K562 (cell line): ENCODE results near the gene MTERF2. TPM values are rescaled to one million over a fixed set of nuclear protein-coding genes. Genes with fewer than 3 reads are reported as not detected.

ENCODE experiments used
- ATAC-seq: fragments of 200-7000 bp; cut with Tn5 transposase; 3 replicates; pipeline ENCODE4 v1.9.1; 2020; ENCODE audit warnings: moderate library complexity
- BruUV-seq: library from RNA; stranded (reverse); fragments of 400-500 nt; replicated peaks from 2 replicates; lab custom pipeline; 2021; lab: Mats Ljungman, UMichigan
- CTCF ChIA-PET: fragments of 300-600 bp; formaldehyde crosslinking; extraction: SDS; loops from one replicate; lab custom pipeline; 2021; ENCODE audit warnings: low intra/inter-chr PET ratio; lab: Yijun Ruan, JAX
- POLR2A ChIA-PET: fragments of 300-600, 350-650 bp; sonication (Branson Sonifier 250); formaldehyde crosslinking; extraction: SDS; loops from one replicate; lab custom pipeline; 2021; ENCODE audit warnings: antibody characterized with exemption, inconsistent platforms; lab: Yijun Ruan, JAX
- DNase-seq, 4 experiments: peaks; one replicate each; pipeline versions ENCODE4 v3.0.0 to v3.0.0-alpha.2; 2011 to 2018; ENCODE audit warnings: low spot score in 3 of 4, mixed read lengths in 3 of 4; ENCODE audit errors: extremely low read depth in 1 of 4
- FAIRE-seq: peaks from 2 replicates; lab custom pipeline; 2011; peaks lifted over from hg19 to GRCh38; lab: Jason Lieb, UNC
- H2AFZ ChIP-seq: 2 replicates; pipeline ENCODE4 v1.6.0; 2011; ENCODE audit warnings: low read depth, low read length, control low read depth, inconsistent platforms
- H3K27ac ChIP-seq: fragments of 200-600 bp; 3 replicates; pipeline ENCODE4 v1.8.0; 2011; ENCODE audit warnings: low read depth, mild to moderate bottlenecking, control low read depth, inconsistent platforms, low read length, moderate library complexity, mixed read lengths; ENCODE audit errors: extremely low read depth
- H3K27me3 ChIP-seq, 2 experiments: fragments of 300-600 bp in 1 of 2; 2 replicates in 1 of 2; 3 replicates in 1 of 2; pipeline versions ENCODE4 v1.6.0 to v1.8.0; 2011; ENCODE audit warnings: inconsistent platforms in 2 of 2, low read length in 2 of 2, mild to moderate bottlenecking in 1 of 2, mixed read lengths in 1 of 2, moderate library complexity in 1 of 2; ENCODE audit not compliant: control insufficient read depth in 2 of 2, insufficient read depth in 2 of 2
- H3K36me3 ChIP-seq: fragments of 300-600 bp; 3 replicates; pipeline ENCODE4 v1.8.0; 2011; ENCODE audit warnings: mild to moderate bottlenecking, low read length, inconsistent platforms; ENCODE audit not compliant: control insufficient read depth, insufficient read depth
- H3K4me1 ChIP-seq, 2 experiments: fragments of 200-600 bp in 1 of 2; replicated peaks in 1 of 2; 2 replicates in 1 of 2; 3 replicates in 1 of 2; pipeline versions ENCODE4 v1.5.1 to v1.8.0; 2011; ENCODE audit warnings: inconsistent platforms in 2 of 2, low read length in 2 of 2, mild to moderate bottlenecking in 1 of 2, mixed read lengths in 1 of 2, moderate library complexity in 1 of 2; ENCODE audit not compliant: control insufficient read depth in 2 of 2, insufficient read depth in 2 of 2
- H3K4me2 ChIP-seq: 2 replicates; pipeline ENCODE4 v1.6.1; 2011; ENCODE audit warnings: low read length, control low read depth, inconsistent platforms, mixed read lengths; ENCODE audit not compliant: insufficient read depth
- H3K4me3 ChIP-seq: fragments of 200-600 bp; sonication (generic), shearing (Covaris generic); 2 replicates; pipeline ENCODE4 v1.5.1; 2016; ENCODE audit warnings: control low read depth, inconsistent platforms
- H3K79me2 ChIP-seq: fragments of 200-600 bp; 3 replicates; pipeline ENCODE4 v1.8.0; 2011; ENCODE audit warnings: low read length, inconsistent platforms; ENCODE audit not compliant: control insufficient read depth, insufficient read depth
- H3K9ac ChIP-seq, 2 experiments: 2 replicates each; pipeline versions ENCODE4 v1.6.0 to v1.6.1; 2011; ENCODE audit warnings: low read depth in 2 of 2, low read length in 2 of 2, control low read depth in 1 of 2, inconsistent platforms in 1 of 2, mild to moderate bottlenecking in 1 of 2, mixed read lengths in 1 of 2; ENCODE audit not compliant: insufficient read depth in 1 of 2
- H3K9me1 ChIP-seq: one replicate; pipeline ENCODE4 v1.6.0; 2011; ENCODE audit warnings: inconsistent platforms, mild to moderate bottlenecking, low read length, moderate library complexity; ENCODE audit not compliant: control insufficient read depth, insufficient read depth
- H3K9me3 ChIP-seq: replicated peaks from 2 replicates; pipeline ENCODE4 v1.5.1; 2011; ENCODE audit warnings: low read depth, low read length, inconsistent platforms; ENCODE audit not compliant: control insufficient read depth, insufficient read depth
- H4K20me1 ChIP-seq: replicated peaks from 2 replicates; pipeline ENCODE4 v1.6.1; 2011; ENCODE audit warnings: low read length, inconsistent platforms, mixed read lengths; ENCODE audit not compliant: control insufficient read depth, insufficient read depth
- ELF4 ChIP-seq: fragments of 450-650 bp; formaldehyde crosslinking; IDR thresholded peaks from 2 replicates; pipeline ENCODE4 v1.4.0; 2022; ENCODE audit warnings: missing genetic modification characterization
- ETV5 ChIP-seq: sonication (generic); formaldehyde crosslinking; IDR thresholded peaks from 2 replicates; pipeline ENCODE4 v1.4.0; 2020; ENCODE audit warnings: low read depth, mild to moderate bottlenecking, missing genetic modification reagents
- HNRNPL ChIP-seq: fragments of 200-400 bp; formaldehyde crosslinking; IDR thresholded peaks from 2 replicates; pipeline ENCODE4 v1.6.1; 2017; ENCODE audit warnings: low read depth, mild to moderate bottlenecking, low read length
- NONO ChIP-seq, 2 experiments: fragments of 200-400 bp in 1 of 2; fragments of 450-650 bp in 1 of 2; formaldehyde crosslinking in 1 of 2; IDR thresholded peaks; 2 replicates each; pipeline ENCODE4 v1.6.1; 2017; ENCODE audit warnings: low read depth in 2 of 2, mild to moderate bottlenecking in 2 of 2, moderate library complexity in 2 of 2, low read length in 1 of 2
- PCBP1 ChIP-seq: fragments of 200-400 bp; formaldehyde crosslinking; IDR thresholded peaks from 2 replicates; pipeline ENCODE4 v1.6.1; 2018; ENCODE audit warnings: mild to moderate bottlenecking, low read depth, low read length; ENCODE audit not compliant: poor library complexity, severe bottlenecking
- SAFB ChIP-seq: fragments of 200-400 bp; formaldehyde crosslinking; IDR thresholded peaks from 2 replicates; pipeline ENCODE4 v1.6.1; 2017; ENCODE audit warnings: low read depth, low read length, borderline replicate concordance
- SMARCA4 ChIP-seq: fragments of 450-650 bp; IDR thresholded peaks from 2 replicates; pipeline ENCODE4 v1.6.1; 2016
- TEAD1 ChIP-seq, 2 experiments: fragments of 450-650 bp in 1 of 2; sonication (generic) in 1 of 2; formaldehyde crosslinking; IDR thresholded peaks; 2 replicates each; pipeline versions ENCODE4 v1.4.0 to v1.8.0; 2020 to 2022; ENCODE audit warnings: mild to moderate bottlenecking in 2 of 2, missing genetic modification reagents in 1 of 2
- ZBTB17 ChIP-seq: fragments of 450-650 bp; formaldehyde crosslinking; IDR thresholded peaks from 2 replicates; pipeline ENCODE4 v1.4.0; 2020; ENCODE audit warnings: mild to moderate bottlenecking
- WGBS: fragments of 100-300 bp; shearing (Covaris generic); methylation state at CpG from one replicate; pipeline ENCODE4 v1.1.6; 2016; ENCODE audit warnings: low coverage, mixed read lengths; ENCODE audit not compliant: insufficient coverage; ENCODE audit errors: missing lambda C conversion rate; 5-methylcytosine and 5-hydroxymethylcytosine counted together
- in situ Hi-C: fragments of 300-500 bp; cut with MboI; formaldehyde crosslinking; loops from 4 replicates; pipeline ENCODE4 v1.15.0; 2018; ENCODE audit warnings: inconsistent platforms, mixed read lengths
- intact Hi-C: fragments of 100-400 bp; cut with micrococcal nuclease; formaldehyde crosslinking; loops from 2 replicates; pipeline ENCODE4 v1.14.2; 2022
- polyA plus RNA-seq, 8 experiments: library from polyadenylated mRNA; depleted of rRNA in 4 of 8; stranded (reverse) in 5 of 8; unstranded in 3 of 8; fragments of >200 nt; fragmentation: Nextera tagmentation in 2 of 8; fragmentation: Illumina TruSeq in 1 of 8; extraction: Ambion mirVana in 2 of 8; extraction: Trizol in 1 of 8; gene quantifications; 2 replicates each; pipeline versions ENCODE4 v1.2.1 to v1.2.3, GENCODE V29; 2011 to 2014; ENCODE audit warnings: inconsistent platforms in 1 of 8, missing spikeins in 1 of 8
- total RNA-seq, 7 experiments: library from RNA; depleted of rRNA in 6 of 7; stranded (reverse); fragments of >200 nt in 6 of 7; fragmentation: Illumina TruSeq in 2 of 7; extraction: Trizol in 2 of 7; gene quantifications; 2 replicates each; pipeline versions ENCODE4 v1.2.1 to v1.2.3, GENCODE V29; 2011 to 2021; ENCODE audit warnings: low replicate concordance in 1 of 7
- TF ChIP-seq, protein P1 (sequence below): fragments of 450-650 bp; IDR thresholded peaks from 2 replicates; pipeline ENCODE4 v1.6.1; 2014; ENCODE audit warnings: low read depth, mild to moderate bottlenecking, moderate library complexity, borderline replicate concordance
- TF ChIP-seq, protein P2 (sequence below), 3 experiments: IDR thresholded peaks in 2 of 3; conservative IDR thresholded peaks in 1 of 3; 2 replicates each; pipeline ENCODE4 v1.5.1; 2011 to 2012; ENCODE audit warnings: low read length in 3 of 3, mild to moderate bottlenecking in 3 of 3, control low read depth in 2 of 3, improper control_type of control experiment in 1 of 3, inconsistent platforms in 1 of 3, low read depth in 1 of 3, mixed read lengths in 1 of 3, moderate library complexity in 1 of 3; ENCODE audit not compliant: insufficient read depth in 2 of 3
- TF ChIP-seq, protein P3 (sequence below): fragments of 450-650 bp; conservative IDR thresholded peaks from 2 replicates; pipeline ENCODE4 v1.6.1; 2016; ENCODE audit warnings: missing genetic modification characterization, low read depth, mild to moderate bottlenecking, control low read depth, missing compliant biosample characterization

Gene MTERF2
- total and polyA plus RNA-seq, 9 of the 15 experiments (the other 6 are each of a cell fraction or from before 2014, with no cell fraction given): 10.0 to 63.2 (median 33.2) TPM

DNA sequence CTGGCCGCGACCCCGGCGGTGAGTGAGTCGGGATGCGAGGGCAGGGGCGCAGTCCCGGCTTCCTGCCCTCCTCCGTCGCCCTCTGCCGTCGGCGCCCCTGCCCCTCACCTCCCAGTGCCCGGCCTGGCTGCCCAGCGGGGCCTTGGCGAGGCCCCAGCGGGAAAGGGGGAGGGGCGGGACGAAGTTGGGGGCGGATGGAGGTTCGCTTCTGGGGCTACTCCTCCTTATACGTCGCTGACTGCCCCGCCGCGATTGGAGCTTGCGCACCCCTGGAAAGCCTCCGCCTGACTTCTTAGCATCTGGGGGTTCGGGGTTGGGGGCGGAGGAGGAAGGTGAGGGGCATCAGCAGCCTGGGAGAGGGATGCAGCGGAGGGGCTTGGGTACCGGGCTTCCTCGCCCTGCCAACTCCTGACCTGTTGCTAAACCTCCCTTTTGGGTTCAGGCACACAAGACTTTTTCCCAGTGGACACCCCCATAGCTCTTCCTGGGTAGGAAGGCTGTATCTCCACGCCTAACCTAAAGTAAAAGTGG is 30.8 kb downstream of the MTERF2 start:
- H3K36me3 ChIP-seq: no peaks in the 10 kb centered on the region; the same call in 2 of the 3 replicates
- CTCF ChIA-PET: no interaction called here
- H2AFZ ChIP-seq: peak overlapping the region; percentile 78
- H3K4me2 ChIP-seq: peak overlapping the region; percentile 97
- H3K4me1 ChIP-seq: peaks cover 0 to 18% of the 10 kb centered on the region in 2 experiments; a peak in 3 of 5 replicates
- peak overlapping the region; percentile 85 for H3K4me3 ChIP-seq
- peaks cover 75% of the 10 kb centered on the region for H3K79me2 ChIP-seq
- peak overlapping the region; percentile 79 to 91 for H3K9ac ChIP-seq
- H4K20me1 ChIP-seq: no peaks in the 10 kb centered on the region
- no peaks in the 10 kb centered on the region for H3K9me3 ChIP-seq
- no peaks in the 10 kb centered on the region for H3K9me1 ChIP-seq
- intact Hi-C loops: loop anchor here (2.0 kb wide), 2 partner anchors 21 to 31 kb away; partner anchors contain the start of gene MTERF2
- H3K27ac ChIP-seq: peak overlapping the region; percentile 87
- H3K27me3 ChIP-seq: no peaks in the 10 kb centered on the region
- ATAC-seq (peak; percentile 39), DNase-seq (peak; percentile 59 to 70 (median 69)), FAIRE-seq (no peak)
- WGBS: 2% methylated on average over 10 of the region's 34 CpGs
- no TSS peak for BruUV-seq
- in situ Hi-C loops: no loop called here
- POLR2A ChIA-PET: interaction anchor here (0.6 to 3.5 kb wide), 19 partner anchors 10 to 1089 kb away, joined by 3 to 28 read pairs (median 5); partner anchors contain the start of genes CRY1 and MTERF2
- TF ChIP-seq, protein P1, sequence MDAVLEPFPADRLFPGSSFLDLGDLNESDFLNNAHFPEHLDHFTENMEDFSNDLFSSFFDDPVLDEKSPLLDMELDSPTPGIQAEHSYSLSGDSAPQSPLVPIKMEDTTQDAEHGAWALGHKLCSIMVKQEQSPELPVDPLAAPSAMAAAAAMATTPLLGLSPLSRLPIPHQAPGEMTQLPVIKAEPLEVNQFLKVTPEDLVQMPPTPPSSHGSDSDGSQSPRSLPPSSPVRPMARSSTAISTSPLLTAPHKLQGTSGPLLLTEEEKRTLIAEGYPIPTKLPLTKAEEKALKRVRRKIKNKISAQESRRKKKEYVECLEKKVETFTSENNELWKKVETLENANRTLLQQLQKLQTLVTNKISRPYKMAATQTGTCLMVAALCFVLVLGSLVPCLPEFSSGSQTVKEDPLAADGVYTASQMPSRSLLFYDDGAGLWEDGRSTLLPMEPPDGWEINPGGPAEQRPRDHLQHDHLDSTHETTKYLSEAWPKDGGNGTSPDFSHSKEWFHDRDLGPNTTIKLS: peak; percentile 91
- TF ChIP-seq SMARCA4 (0 out of 2 replicates have a peak, but pooled peaks have one; percentile 7), ELF4 (CRISPR knock-in tag) (no peak), HNRNPL (peak; percentile 90; the same call in 1 of the 2 replicates), NONO (IDR thresholded peaks at IDR 0.05; ENCODE audit: low read depth in 2 of 2, low read length in 1 of 2) (peak in 1 of 2 experiments; percentile 9; a peak in 1 of 4 replicates), TEAD1 (CRISPR knock-in tag; IDR thresholded peaks at IDR 0.05) (0 out of 4 replicates have a peak, but pooled peaks of 1 of the 2 experiments have one; percentile 23), ZBTB17 (CRISPR knock-in tag) (peak; percentile 43; the same call in 1 of the 2 replicates), SAFB (no peak), PCBP1 (peak; percentile 66), ETV5 (peak; percentile 26; the same call in 1 of the 2 replicates)
- TF ChIP-seq, protein P2, sequence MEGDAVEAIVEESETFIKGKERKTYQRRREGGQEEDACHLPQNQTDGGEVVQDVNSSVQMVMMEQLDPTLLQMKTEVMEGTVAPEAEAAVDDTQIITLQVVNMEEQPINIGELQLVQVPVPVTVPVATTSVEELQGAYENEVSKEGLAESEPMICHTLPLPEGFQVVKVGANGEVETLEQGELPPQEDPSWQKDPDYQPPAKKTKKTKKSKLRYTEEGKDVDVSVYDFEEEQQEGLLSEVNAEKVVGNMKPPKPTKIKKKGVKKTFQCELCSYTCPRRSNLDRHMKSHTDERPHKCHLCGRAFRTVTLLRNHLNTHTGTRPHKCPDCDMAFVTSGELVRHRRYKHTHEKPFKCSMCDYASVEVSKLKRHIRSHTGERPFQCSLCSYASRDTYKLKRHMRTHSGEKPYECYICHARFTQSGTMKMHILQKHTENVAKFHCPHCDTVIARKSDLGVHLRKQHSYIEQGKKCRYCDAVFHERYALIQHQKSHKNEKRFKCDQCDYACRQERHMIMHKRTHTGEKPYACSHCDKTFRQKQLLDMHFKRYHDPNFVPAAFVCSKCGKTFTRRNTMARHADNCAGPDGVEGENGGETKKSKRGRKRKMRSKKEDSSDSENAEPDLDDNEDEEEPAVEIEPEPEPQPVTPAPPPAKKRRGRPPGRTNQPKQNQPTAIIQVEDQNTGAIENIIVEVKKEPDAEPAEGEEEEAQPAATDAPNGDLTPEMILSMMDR (IDR thresholded peaks at IDR 0.05 in 2 of 3, conservative IDR thresholded peaks at IDR 0.05 in 1 of 3; ENCODE audit: insufficient read depth in 2 of 3, low read depth in 1 of 3, low read length in 3 of 3): no peak
- TF ChIP-seq, protein P3, sequence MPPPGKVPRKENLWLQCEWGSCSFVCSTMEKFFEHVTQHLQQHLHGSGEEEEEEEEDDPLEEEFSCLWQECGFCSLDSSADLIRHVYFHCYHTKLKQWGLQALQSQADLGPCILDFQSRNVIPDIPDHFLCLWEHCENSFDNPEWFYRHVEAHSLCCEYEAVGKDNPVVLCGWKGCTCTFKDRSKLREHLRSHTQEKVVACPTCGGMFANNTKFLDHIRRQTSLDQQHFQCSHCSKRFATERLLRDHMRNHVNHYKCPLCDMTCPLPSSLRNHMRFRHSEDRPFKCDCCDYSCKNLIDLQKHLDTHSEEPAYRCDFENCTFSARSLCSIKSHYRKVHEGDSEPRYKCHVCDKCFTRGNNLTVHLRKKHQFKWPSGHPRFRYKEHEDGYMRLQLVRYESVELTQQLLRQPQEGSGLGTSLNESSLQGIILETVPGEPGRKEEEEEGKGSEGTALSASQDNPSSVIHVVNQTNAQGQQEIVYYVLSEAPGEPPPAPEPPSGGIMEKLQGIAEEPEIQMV (tag): no peak
